ENCODE results near the gene CBX2.

CBX2 gene

GRCh38 chr17:79777894-79778503, at the start of gene CBX2:
CBX2 (plus strand) TSS chr17:79778148; CDS start chr17:79778236, 88 bp downstream.
- peak; percentile 70 to 75 for DNase-seq (ENCODE audit: low read depth in 2 of 2)

DNA sequence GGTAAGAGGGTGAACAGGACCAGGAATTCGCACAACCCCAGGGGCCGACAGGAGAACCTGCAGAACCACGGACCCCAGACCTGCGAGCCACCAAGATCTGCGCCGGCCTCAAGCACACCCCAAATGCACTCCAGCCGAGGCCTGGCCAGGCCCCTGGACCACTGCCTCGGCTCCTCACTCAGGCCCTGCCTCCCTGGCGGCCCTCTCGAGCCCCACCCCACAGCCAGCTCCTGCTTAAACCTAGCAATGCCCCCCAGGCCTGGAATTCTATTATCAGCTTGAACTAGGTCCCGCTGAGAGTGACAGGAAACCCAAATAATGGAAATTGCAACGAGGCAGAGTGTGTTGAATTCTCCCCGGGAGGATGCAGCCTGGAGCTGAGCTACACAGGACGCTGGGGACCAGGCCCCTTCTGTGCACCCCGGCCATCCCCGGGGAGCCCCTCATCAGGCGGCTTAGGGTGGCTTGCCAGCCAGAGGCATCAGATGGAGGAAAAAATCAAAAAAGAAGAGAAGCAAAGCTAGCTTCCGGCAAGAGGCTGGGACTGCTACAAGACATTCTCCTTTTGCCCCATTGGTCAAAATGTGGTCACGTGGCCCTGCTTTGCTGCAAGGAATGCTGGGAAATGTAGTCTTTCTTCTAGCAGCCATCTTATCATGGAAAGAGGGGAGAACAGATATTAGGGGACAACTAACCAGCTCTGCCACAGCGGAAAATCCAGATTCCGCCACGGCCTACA, 49.6 kb upstream of the CBX2 start:
- DNase-seq (ENCODE audit: low read depth in 2 of 2) = peak; percentile 63 to 73

GRCh38 chr17:79728908-79729471, 49.0 kb upstream of the CBX2 start:
- DNase-seq (ENCODE audit: low read depth in 2 of 2) = no peak

GRCh38 chr17:79729761-79730160, 48.2 kb upstream of the CBX2 start:
- no peak for DNase-seq (ENCODE audit: low read depth in 2 of 2)

DNA sequence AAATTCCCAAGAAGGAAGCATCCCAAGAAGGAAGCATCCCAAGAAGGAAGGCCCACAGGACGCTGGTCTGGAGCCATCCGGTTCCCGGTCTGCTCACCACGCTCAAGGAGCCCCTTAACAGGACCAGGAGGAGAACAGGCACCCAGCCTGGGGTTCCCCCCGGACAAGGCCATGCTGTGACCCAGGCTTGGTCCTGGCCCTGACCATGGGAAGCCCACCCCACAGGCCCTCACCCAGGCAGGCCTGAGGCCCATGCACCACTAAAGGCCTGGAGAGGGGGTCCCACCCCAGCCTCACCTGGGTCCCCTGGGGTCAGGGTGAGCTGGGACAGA, 47.5 kb upstream of the CBX2 start:
- no peak for DNase-seq (ENCODE audit: low read depth in 2 of 2)

DNA sequence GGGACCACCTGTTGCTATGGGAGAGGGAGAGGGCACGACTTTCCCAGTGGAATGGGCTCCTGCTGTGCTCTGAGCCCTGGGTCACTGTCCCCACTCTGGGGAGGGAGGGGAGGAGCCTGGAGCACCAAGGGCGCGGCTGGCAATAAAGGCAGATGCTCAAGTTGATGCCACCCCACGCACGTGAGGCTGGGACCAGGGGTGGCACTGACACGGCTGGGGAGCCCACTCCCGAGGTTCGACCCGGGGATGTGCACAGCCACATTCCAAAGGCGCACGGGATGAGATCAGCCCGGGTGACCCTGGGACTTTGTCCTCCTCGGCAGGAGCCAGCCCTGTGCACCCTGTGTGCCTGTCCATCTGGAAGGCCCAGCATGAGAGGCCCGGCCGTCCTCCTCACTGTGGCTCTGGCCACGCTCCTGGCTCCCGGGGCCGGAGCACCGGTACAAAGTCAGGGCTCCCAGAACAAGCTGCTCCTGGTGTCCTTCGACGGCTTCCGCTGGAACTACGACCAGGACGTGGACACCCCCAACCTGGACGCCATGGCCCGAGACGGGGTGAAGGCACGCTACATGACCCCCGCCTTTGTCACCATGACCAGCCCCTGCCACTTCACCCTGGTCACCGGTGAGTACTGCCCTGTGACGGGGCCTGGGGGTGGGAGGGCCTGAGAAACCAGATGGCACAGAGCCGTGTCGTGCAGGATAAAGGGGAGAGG, 47.0 kb upstream of the CBX2 start, which contains the start of gene ENPP7:
Gene ENPP7 (plus strand): TSS at position 175 of the 715 bp plus-strand sequence. CDS start 197 bp downstream, at position 372.
- DNase-seq (ENCODE audit: low read depth in 2 of 2) = no peak

DNA sequence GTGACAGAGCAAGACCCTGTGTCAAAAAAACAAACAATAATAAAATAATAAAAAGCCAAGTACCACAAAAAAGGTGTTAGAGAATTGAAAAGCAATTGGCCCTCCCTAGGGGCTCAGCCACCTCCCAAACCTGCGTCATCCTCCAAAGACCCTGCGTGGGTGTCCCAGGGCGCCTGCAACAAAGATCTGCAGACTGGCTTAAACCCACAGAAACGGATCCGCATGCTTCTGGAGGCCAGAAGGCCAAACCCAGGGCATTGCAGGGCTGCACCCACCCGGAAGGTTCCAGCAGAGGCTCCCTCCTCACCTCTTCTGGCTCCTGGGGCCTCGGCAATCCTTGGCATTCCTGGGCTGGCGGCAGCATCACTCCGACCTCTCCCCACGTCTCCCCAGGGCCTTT, 45.7 kb upstream of the CBX2 start:
- no peak for DNase-seq (ENCODE audit: low read depth in 2 of 2)

DNA sequence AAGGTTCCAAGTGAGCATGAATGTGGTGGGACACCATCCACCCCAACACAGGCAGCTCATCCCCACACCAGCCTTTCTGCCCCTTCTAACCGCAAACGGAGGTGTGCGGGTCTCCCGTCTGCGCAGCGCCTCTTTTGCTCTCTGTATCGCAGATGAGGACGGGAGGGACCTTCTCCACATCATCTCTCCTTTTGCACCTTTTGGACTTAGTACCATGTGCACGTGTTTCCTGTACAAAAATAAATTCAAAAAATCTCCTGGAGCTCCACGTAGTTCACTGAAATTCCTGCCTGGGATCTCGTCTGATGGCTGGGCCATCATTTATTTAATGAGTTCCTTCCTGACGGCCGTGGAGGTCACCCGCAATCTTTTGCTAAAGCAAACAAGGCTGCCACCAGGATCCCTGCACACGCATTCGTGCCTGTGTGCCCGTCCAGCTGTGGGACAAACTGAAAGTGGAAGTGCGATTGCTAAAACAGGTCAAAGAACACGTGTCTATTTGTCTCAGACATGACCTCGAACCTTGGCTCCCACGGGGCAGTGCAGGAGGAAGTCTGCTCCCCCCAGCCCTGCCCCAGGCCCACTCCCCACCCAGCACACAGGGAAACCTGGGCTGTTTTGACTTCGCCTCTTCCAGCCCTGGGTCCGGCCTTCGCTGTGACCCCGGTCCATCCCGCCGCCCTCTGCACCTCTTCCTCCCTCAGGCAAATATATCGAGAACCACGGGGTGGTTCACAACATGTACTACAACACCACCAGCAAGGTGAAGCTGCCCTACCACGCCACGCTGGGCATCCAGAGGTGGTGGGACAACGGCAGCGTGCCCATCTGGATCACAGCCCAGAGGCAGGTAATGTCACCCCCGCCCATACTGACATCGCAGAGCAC, 44.9 kb upstream of the CBX2 start:
- DNase-seq (ENCODE audit: low read depth in 2 of 2) = no peak

- no peak for DNase-seq (ENCODE audit: low read depth in 2 of 2)
Observed at GRCh38 chr17:79733692-79734070, 44.3 kb upstream of the CBX2 start.

DNA sequence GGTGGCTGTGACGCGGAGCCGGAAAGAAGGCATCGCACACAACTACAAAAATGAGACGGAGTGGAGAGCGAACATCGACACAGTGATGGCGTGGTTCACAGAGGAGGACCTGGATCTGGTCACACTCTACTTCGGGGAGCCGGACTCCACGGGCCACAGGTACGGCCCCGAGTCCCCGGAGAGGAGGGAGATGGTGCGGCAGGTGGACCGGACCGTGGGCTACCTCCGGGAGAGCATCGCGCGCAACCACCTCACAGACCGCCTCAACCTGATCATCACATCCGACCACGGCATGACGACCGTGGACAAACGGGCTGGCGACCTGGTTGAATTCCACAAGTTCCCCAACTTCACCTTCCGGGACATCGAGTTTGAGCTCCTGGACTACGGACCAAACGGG, 42.9 kb upstream of the CBX2 start:
- no peak for DNase-seq (ENCODE audit: low read depth in 2 of 2)

- DNase-seq (ENCODE audit: low read depth in 2 of 2) = no peak
Observed at GRCh38 chr17:79737046-79737921, 40.7 kb upstream of the CBX2 start.

DNA sequence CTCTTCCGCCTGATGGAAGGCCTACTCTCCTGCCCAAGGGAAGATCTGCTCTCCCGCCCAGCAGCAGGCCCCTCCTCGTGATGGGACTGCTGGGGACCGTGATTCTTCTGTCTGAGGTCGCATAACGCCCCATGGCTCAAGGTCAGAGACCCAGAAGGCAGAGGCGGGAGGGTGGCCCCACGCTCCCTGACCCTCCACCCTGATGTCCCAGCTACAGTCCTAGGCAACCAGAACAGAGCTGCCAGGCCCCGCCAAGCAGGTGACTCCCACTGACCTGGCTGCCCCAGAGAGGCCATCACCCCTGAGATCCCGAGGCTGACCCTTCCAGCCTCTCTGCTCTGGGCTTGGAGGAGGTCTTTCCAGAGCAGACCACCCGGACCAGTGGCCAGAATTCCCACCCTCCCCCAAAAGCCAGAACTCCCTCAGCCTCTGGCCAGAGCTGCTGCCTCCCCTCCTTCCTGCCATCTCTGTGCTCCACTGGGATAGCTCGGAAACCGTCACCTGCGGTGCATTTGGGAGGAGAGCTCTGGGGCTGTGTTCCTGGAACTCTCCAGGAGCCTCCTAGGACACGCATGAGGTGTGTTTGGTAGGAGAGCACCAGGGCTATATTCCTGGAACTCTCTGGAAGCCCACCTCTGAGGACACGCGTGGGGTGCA, 39.9 kb upstream of the CBX2 start:
- DNase-seq (ENCODE audit: low read depth in 2 of 2) = no peak

GRCh38 chr17:79738643-79739042, 39.3 kb upstream of the CBX2 start:
- no peak for DNase-seq (ENCODE audit: low read depth in 2 of 2)

DNA sequence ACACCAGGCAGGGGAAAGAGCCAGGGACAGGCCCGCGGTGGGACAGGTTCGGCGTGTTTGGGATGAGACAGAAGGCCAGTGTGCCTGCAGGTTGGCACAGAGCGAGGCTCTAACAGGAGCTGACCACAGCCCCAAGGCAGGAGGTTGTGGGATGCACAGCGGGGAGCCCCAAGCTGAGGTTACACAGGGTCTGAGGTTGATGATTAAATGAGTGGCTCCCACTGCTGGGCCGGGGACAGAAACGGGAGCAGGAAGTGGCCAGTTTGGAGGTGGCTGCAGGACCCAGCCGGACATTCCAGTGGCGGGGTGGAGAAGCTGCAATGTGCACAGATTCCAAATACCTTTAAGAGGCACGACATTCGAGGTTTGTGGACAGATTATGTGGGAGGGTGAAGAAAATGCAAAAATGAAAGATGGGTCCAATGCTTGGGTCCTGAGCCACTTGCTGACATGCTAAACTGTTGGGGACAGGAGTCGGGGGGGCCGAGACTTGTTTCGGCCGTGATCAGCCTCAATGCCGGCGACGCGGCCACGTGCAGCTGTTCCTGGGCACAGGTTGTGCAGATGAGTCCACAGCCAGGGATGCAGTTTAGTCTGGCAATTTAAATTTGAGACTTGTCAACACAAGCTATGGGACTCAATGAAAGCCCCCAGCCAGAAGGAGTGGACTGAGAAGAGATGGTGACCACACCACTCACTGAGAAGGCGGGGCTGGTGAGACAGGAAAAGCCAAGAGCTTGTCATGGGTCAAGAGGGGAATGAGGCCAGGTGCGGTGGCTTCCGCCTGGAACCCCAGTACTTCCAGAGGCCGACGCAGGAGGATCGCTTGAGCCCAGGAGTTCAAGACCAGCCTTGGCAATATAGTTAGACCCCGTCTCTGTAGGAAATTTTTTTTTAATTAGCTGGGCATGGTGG, 38.5 kb upstream of the CBX2 start:
- no peak for DNase-seq (ENCODE audit: low read depth in 2 of 2)

- DNase-seq (ENCODE audit: low read depth in 2 of 2) = no peak
Observed at GRCh38 chr17:79740413-79740812, 37.5 kb upstream of the CBX2 start.

DNA sequence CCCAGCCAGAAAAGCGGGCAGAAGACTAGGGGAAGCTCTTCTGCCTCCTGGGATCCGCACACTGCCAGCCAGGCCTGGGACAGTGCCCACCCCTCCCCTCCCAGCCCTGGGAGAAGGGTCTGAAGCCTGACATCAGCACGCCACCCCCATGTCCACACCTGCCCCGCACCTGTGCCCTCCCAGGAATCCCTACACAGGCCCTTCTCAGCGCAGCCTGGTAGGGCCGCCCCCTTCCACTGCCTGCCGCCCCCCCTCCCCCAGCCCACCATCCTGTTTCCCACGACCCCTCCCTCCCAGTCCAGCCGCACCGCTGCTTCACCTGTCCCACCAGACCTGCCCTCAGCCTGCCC, 36.6 kb upstream of the CBX2 start:
- DNase-seq (ENCODE audit: low read depth in 2 of 2) = no peak

- peak; percentile 53 to 58 for DNase-seq (ENCODE audit: low read depth in 2 of 2)
Observed at GRCh38 chr17:79741751-79742588, 36.0 kb upstream of the CBX2 start.

GRCh38 chr17:79742589-79742918, 35.4 kb upstream of the CBX2 start:
- DNase-seq (ENCODE audit: low read depth in 2 of 2) = no peak

Data from activated CD4-positive, alpha-beta T cell treated with anti-CD3 and anti-CD28 coated beads for 24 hours (primary cell).